Suprapubic skin (tissue), 4 donors: ENCODE data around the gene KRTAP5-1.
"Not testable (repeated sequence)": the region's sequence is repeated elsewhere in the genome, so short reads cannot be mapped to it uniquely, and the experiment has no call there.

Experiments
- CTCF ChIP-seq, 2 donors: fragments of 200-600 bp in 1 of 2; fragments of 450-650 bp in 1 of 2; sonication (generic) in 1 of 2; IDR thresholded peaks; one replicate each; pipeline ENCODE4 v1.5.1; 2016 to 2019; ENCODE audit warnings: antibody characterized with exemption in 2 of 2, mild to moderate bottlenecking in 1 of 2, moderate library complexity in 1 of 2
- POLR2A ChIP-seq, 2 donors: fragments of 450-650 bp; IDR thresholded peaks; one replicate each; pipeline ENCODE4 v1.6.1; 2017; ENCODE audit warnings: antibody characterized with exemption in 2 of 2, mild to moderate bottlenecking in 2 of 2, moderate library complexity in 2 of 2
- POLR2AphosphoS5 ChIP-seq, 3 donors: sonication (generic); formaldehyde crosslinking; IDR thresholded peaks; one replicate each; pipeline ENCODE4 v1.6.1; 2017; ENCODE audit warnings: antibody characterized with exemption in 3 of 3

DNA sequence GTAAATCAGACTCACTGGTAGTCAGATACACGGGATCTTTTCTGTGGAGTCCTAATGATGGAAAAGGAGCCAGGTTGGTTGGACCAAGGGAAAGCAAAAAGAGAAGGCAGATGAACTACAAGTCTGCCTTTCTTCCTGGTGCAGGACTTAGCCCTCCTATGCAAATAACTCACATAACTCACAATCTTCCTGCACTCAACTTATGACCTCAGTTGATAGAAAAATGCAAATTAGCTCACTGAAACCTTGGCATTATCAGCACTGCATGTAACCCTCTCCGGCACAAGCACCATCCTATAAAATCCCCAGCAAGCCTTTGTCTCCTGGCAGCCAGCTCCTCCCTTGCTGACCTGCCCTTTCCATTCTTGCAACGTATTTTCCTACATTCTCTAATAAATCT is 16.6 kb upstream of the KRTAP5-1 start:
- not testable (repeated sequence) for TF ChIP-seq POLR2AphosphoS5, CTCF, POLR2A (IDR thresholded peaks at IDR 0.05)
